BLaER1 (cell line): ENCODE measurements around the gene FUT8.
"Not testable (repeated sequence)": the region's sequence is repeated elsewhere in the genome, so short reads cannot be mapped to it uniquely, and the experiment has no call there.

ENCODE experiments used
- H3K27ac ChIP-seq: shearing (Covaris generic); formaldehyde crosslinking; 2 replicates; pipeline ENCODE4 v1.8.1; 2022
- H3K27me3 ChIP-seq: shearing (Covaris generic); formaldehyde crosslinking; 2 replicates; pipeline ENCODE4 v1.8.1; 2022
- H3K36me3 ChIP-seq: shearing (Covaris generic); formaldehyde crosslinking; 2 replicates; pipeline ENCODE4 v1.8.1; 2022
- H3K4me1 ChIP-seq: shearing (Covaris generic); formaldehyde crosslinking; 2 replicates; pipeline ENCODE4 v1.8.1; 2022
- H3K4me2 ChIP-seq: shearing (Covaris generic); formaldehyde crosslinking; 2 replicates; pipeline ENCODE4 v1.8.1; 2022
- H3K4me3 ChIP-seq: shearing (Covaris generic); formaldehyde crosslinking; 2 replicates; pipeline ENCODE4 v1.8.1; 2022
- H3K9ac ChIP-seq: shearing (Covaris generic); formaldehyde crosslinking; 2 replicates; pipeline ENCODE4 v1.8.1; 2022
- H3K9me3 ChIP-seq: shearing (Covaris generic); formaldehyde crosslinking; 2 replicates; pipeline ENCODE4 v1.8.1; 2022
- H4K20me1 ChIP-seq: shearing (Covaris generic); formaldehyde crosslinking; 2 replicates; pipeline ENCODE4 v1.8.1; 2022
- Cebpa-rat ChIP-seq: shearing (Covaris generic); IDR thresholded peaks from 2 replicates; pipeline ENCODE4 v1.8.1; 2022

The FUT8 gene

DNA sequence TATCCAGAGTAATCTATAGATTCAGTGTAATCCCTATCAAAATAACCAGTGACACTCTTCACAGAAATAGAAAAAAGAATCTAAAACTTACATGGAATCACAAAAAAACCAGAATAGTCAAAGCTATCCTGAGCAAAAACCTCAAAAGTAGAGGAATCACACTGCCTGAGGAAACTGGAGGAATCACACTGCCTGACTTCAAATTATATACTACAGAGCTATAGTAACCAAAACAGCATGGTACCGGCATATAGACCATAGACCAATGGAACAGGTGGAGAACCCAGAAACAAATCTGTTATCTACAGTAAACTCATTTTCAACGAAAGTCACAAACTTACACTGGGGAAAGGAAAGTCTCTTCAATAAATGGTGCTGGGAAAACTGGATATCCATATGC lies 244.0 kb downstream of the FUT8 start:
- Histone ChIP-seq H3K9me3 (peaks cover 20% of the 10 kb centered on the region; the same call in 1 of the 2 replicates), H3K9ac (no peak overlapping the region), H3K27ac (no peak overlapping the region), H3K4me3 (no peak overlapping the region), H3K36me3 (no peaks in the 10 kb centered on the region), H3K27me3 (no peaks in the 10 kb centered on the region), H4K20me1 (no peaks in the 10 kb centered on the region), H3K4me1 (no peaks in the 10 kb centered on the region), H3K4me2 (no peak overlapping the region)
- TF ChIP-seq Cebpa-rat: no peak

DNA sequence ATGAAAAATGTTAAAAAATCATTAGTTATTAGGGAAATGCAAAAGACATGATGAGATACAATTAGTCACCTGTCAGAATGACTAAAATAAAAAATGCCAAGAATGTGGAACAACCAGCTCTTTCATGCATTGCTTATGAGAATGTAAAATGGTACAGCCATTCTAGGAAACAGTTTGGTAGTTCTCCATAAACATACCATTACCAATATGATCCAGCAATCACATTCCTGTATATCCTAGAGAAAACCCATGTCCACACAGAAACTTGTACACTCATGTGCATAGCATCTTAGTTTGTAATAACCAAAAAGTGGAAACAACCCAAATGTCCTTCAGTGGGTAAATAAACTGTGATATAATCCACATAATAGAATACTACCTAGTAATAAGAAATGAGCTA lies 245.7 kb downstream of the FUT8 start:
- Histone ChIP-seq H3K4me2 (no peak overlapping the region), H3K9ac (no peak overlapping the region), H4K20me1 (no peaks in the 10 kb centered on the region), H3K27me3 (no peaks in the 10 kb centered on the region), H3K9me3 (peaks cover 15% of the 10 kb centered on the region; the same call in 1 of the 2 replicates), H3K4me1 (no peaks in the 10 kb centered on the region), H3K36me3 (no peaks in the 10 kb centered on the region), H3K27ac (no peak overlapping the region), H3K4me3 (no peak overlapping the region)
- TF ChIP-seq Cebpa-rat: no peak

GRCh38 chr14:65661865-65662264 lies 249.3 kb downstream of the FUT8 start:
- Histone ChIP-seq H3K9ac (no peak overlapping the region), H4K20me1 (no peaks in the 10 kb centered on the region), H3K4me1 (no peaks in the 10 kb centered on the region), H3K36me3 (no peaks in the 10 kb centered on the region), H3K4me3 (no peak overlapping the region), H3K9me3 (0 out of 2 replicates have a peak, but pooled peaks cover 1% of the 10 kb centered on the region), H3K4me2 (no peak overlapping the region), H3K27ac (no peak overlapping the region), H3K27me3 (no peaks in the 10 kb centered on the region)
- no peak for TF ChIP-seq Cebpa-rat

- H4K20me1 ChIP-seq: no peaks in the 10 kb centered on the region
- H3K9me3 ChIP-seq: no peaks in the 10 kb centered on the region
- no peak overlapping the region for H3K27ac ChIP-seq
- H3K36me3 ChIP-seq: peaks cover 3% of the 10 kb centered on the region; the same call in 1 of the 2 replicates
- no peaks in the 10 kb centered on the region for H3K4me1 ChIP-seq
- TF ChIP-seq Cebpa-rat: no peak
- no peaks in the 10 kb centered on the region for H3K27me3 ChIP-seq
- H3K4me3 ChIP-seq: no peak overlapping the region
- H3K9ac ChIP-seq: no peak overlapping the region
- no peak overlapping the region for H3K4me2 ChIP-seq
Measured at GRCh38 chr14:65664436-65664835, 251.9 kb downstream of the FUT8 start.

GRCh38 chr14:65676361-65677014 lies 264.0 kb downstream of the FUT8 start:
- H3K4me2 ChIP-seq: no peak overlapping the region
- H3K9me3 ChIP-seq: no peaks in the 10 kb centered on the region
- no peak overlapping the region for H3K9ac ChIP-seq
- H3K36me3 ChIP-seq: no peaks in the 10 kb centered on the region
- H3K27me3 ChIP-seq: no peaks in the 10 kb centered on the region
- H3K4me3 ChIP-seq: no peak overlapping the region
- H4K20me1 ChIP-seq: no peaks in the 10 kb centered on the region
- TF ChIP-seq Cebpa-rat: no peak
- H3K27ac ChIP-seq: no peak overlapping the region
- H3K4me1 ChIP-seq: no peaks in the 10 kb centered on the region

DNA sequence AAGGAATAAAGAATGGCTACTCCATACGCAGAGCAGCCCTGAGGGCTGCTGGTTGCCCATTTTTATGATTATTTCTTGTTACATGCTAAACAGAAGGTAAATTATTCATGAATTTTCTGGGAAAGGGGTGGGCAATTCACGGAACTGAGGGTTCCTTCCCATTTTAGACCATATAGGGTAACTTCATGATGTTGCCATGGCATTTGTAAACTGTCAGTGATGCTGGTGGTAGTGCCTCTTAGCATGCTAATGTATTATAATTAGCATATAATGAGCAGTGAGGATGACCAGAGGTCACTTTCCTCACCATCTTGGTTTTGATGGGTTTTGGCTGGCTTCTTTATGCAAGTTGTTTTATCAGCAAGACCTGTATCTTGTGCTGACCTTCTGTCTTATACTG lies 273.0 kb downstream of the FUT8 start:
- Histone ChIP-seq H3K27me3 (no peaks in the 10 kb centered on the region), H3K27ac (no peak overlapping the region), H3K9me3 (no peaks in the 10 kb centered on the region), H4K20me1 (no peaks in the 10 kb centered on the region), H3K4me3 (no peak overlapping the region), H3K9ac (no peak overlapping the region), H3K4me2 (no peak overlapping the region), H3K36me3 (no peaks in the 10 kb centered on the region), H3K4me1 (peaks cover 8% of the 10 kb centered on the region; the same call in 1 of the 2 replicates)
- TF ChIP-seq Cebpa-rat: no peak

GRCh38 chr14:65686761-65687160 lies 274.2 kb downstream of the FUT8 start:
- Histone ChIP-seq H3K9ac (no peak overlapping the region), H3K27ac (no peak overlapping the region)

DNA sequence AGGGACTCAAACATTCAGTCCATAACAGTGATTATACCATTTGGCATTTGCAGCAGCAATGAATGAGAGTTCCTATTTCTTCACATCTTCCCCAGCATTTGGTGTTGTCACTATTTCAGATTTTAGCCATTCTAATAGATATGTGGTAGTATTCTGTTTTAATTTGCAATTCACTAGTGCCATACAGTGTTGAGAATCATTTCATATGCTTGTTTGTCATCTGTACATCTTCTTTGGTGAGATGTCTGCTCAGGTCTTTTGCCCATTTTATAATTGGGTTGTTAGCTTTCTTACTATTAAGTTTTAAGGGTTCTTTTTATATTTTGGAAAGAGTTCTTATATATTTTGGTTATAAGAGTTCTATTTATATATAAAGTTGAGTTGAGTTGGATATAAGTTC lies 276.5 kb downstream of the FUT8 start:
- Histone ChIP-seq H3K9ac (no peak overlapping the region), H3K36me3 (no peaks in the 10 kb centered on the region), H3K27me3 (no peaks in the 10 kb centered on the region), H3K4me2 (no peak overlapping the region), H3K9me3 (peaks cover 11% of the 10 kb centered on the region), H3K4me1 (no peaks in the 10 kb centered on the region), H4K20me1 (no peaks in the 10 kb centered on the region), H3K27ac (no peak overlapping the region), H3K4me3 (no peak overlapping the region)
- no peak for TF ChIP-seq Cebpa-rat

More at GRCh38 chr14:65686761-65687160, 274.2 kb downstream of the FUT8 start:
- no peaks in the 10 kb centered on the region for H3K36me3 ChIP-seq
- H3K4me2 ChIP-seq: no peak overlapping the region
- TF ChIP-seq Cebpa-rat: no peak
- H3K4me3 ChIP-seq: no peak overlapping the region
- no peaks in the 10 kb centered on the region for H4K20me1 ChIP-seq
- H3K4me1 ChIP-seq: peaks cover 6% of the 10 kb centered on the region; the same call in 1 of the 2 replicates
- peaks cover 7% of the 10 kb centered on the region; the same call in 1 of the 2 replicates for H3K9me3 ChIP-seq
- no peaks in the 10 kb centered on the region for H3K27me3 ChIP-seq

- not testable (repeated sequence) for H3K9ac ChIP-seq, H3K4me2 ChIP-seq, H3K4me3 ChIP-seq, H3K36me3 ChIP-seq, H3K27me3 ChIP-seq, H3K27ac ChIP-seq, H3K4me1 ChIP-seq, H4K20me1 ChIP-seq
- peaks cover 11% of the 10 kb centered on the region for H3K9me3 ChIP-seq
Measured at GRCh38 chr14:65692566-65692965, 280.0 kb downstream of the FUT8 start.

DNA sequence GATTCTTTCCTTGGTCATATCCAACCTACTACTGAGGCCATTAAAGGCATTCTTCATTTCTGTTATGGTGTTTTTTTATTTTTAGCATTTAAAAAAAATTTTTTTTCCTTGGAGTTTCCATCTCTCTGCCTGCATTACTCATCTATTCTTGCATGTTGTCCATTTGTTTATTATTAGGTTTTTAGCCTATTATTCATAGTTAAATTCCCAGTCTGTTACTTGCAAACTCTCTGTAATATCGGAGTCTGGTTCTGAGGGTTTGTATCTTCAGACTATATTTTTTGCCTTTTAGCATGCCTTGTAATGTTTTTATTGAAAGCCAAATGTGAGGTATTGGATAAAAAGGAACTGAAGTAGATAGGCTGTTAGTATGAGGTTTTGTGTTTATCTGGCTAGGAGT lies 284.3 kb downstream of the FUT8 start:
- Histone ChIP-seq H4K20me1 (no peaks in the 10 kb centered on the region), H3K27ac (no peak overlapping the region), H3K9ac (no peak overlapping the region), H3K4me2 (no peak overlapping the region), H3K27me3 (no peaks in the 10 kb centered on the region), H3K36me3 (no peaks in the 10 kb centered on the region), H3K4me1 (no peaks in the 10 kb centered on the region), H3K9me3 (peaks cover 4% of the 10 kb centered on the region), H3K4me3 (no peak overlapping the region)
- no peak for TF ChIP-seq Cebpa-rat

DNA sequence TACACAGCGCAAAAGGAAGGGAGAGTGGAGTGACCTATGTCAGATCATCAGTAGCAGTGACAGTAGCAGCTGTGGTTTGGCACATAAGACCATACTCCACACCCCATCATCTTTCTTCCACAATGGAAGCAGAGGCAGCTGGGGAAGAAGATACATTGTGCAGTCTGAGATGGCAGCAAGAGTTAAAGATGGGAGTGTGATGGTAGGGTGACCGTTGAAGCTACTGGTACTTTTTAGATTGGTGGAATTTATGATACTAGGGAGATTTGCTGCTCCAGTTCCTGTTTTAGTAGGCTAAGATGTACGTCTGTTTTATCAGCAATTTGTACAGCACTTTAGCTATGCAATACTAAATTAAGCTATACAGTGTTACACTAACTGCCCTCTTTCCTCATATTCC lies 291.0 kb downstream of the FUT8 start:
- H3K4me1 ChIP-seq: no peaks in the 10 kb centered on the region
- TF ChIP-seq Cebpa-rat: no peak
- H3K27ac ChIP-seq: no peak overlapping the region

More for the DNA sequence above, 291.0 kb downstream of the FUT8 start:
- Histone ChIP-seq H3K4me3 (no peak overlapping the region), H3K9ac (no peak overlapping the region), H3K36me3 (peaks cover 7% of the 10 kb centered on the region; the same call in 1 of the 2 replicates), H3K9me3 (peaks cover 13% of the 10 kb centered on the region), H3K27me3 (no peaks in the 10 kb centered on the region), H3K4me2 (no peak overlapping the region), H4K20me1 (no peaks in the 10 kb centered on the region)
